NCI-H1930 (cell line): ENCODE measurements around the gene GPR171.

Experiments
- DNase-seq, 2 experiments: peaks; one replicate each; lab custom pipeline; 2025; lab: John Stamatoyannopoulos, UW

The GPR171 gene

GRCh38 chr3:151213881-151214280 is 10.9 kb upstream of the GPR171 start:
- no peak for DNase-seq

GRCh38 chr3:151213151-151213550 is 10.1 kb upstream of the GPR171 start:
- no peak for DNase-seq

- no peak for DNase-seq
Observed at GRCh38 chr3:151210676-151211381, 7.8 kb upstream of the GPR171 start.

GRCh38 chr3:151209654-151210053 is 6.6 kb upstream of the GPR171 start:
- no peak for DNase-seq

- no peak for DNase-seq
Observed at GRCh38 chr3:151206201-151206600, 3.2 kb upstream of the GPR171 start.

- no peak for DNase-seq
Observed at GRCh38 chr3:151205482-151205881, 2.5 kb upstream of the GPR171 start.

- no peak for DNase-seq
Observed at GRCh38 chr3:151204530-151205402, 1.8 kb upstream of the GPR171 start.

GRCh38 chr3:151201051-151201730 is 1.8 kb downstream of the GPR171 start:
- DNase-seq, result no peak

GRCh38 chr3:151200586-151200985 is 2.4 kb downstream of the GPR171 start:
- no peak for DNase-seq

GRCh38 chr3:151199554-151200438 is 3.2 kb downstream of the GPR171 start:
- DNase-seq, result no peak

- peak; percentile 8 to 12 for DNase-seq
Observed at GRCh38 chr3:151198849-151199248, 4.2 kb downstream of the GPR171 start.

GRCh38 chr3:151197981-151198767 is 4.8 kb downstream of the GPR171 start:
- DNase-seq, result no peak

GRCh38 chr3:151197228-151197627 is 5.8 kb downstream of the GPR171 start:
- no peak for DNase-seq

- no peak for DNase-seq
Observed at GRCh38 chr3:151196434-151196833, 6.6 kb downstream of the GPR171 start.

GRCh38 chr3:151195826-151196225 is 7.2 kb downstream of the GPR171 start:
- DNase-seq, result no peak

- DNase-seq, result no peak
Observed at GRCh38 chr3:151192545-151192944, 10.5 kb downstream of the GPR171 start.

GRCh38 chr3:151191095-151191494 is 11.9 kb downstream of the GPR171 start:
- no peak for DNase-seq

GRCh38 chr3:151183265-151183671 is 19.7 kb downstream of the GPR171 start:
- DNase-seq, result no peak

GRCh38 chr3:151182349-151183079 is 20.5 kb downstream of the GPR171 start:
- no peak for DNase-seq

GRCh38 chr3:151178208-151178845 is 24.7 kb downstream of the GPR171 start:
- no peak for DNase-seq
